ENCODE measurements around the gene OTUD1.

DNA sequence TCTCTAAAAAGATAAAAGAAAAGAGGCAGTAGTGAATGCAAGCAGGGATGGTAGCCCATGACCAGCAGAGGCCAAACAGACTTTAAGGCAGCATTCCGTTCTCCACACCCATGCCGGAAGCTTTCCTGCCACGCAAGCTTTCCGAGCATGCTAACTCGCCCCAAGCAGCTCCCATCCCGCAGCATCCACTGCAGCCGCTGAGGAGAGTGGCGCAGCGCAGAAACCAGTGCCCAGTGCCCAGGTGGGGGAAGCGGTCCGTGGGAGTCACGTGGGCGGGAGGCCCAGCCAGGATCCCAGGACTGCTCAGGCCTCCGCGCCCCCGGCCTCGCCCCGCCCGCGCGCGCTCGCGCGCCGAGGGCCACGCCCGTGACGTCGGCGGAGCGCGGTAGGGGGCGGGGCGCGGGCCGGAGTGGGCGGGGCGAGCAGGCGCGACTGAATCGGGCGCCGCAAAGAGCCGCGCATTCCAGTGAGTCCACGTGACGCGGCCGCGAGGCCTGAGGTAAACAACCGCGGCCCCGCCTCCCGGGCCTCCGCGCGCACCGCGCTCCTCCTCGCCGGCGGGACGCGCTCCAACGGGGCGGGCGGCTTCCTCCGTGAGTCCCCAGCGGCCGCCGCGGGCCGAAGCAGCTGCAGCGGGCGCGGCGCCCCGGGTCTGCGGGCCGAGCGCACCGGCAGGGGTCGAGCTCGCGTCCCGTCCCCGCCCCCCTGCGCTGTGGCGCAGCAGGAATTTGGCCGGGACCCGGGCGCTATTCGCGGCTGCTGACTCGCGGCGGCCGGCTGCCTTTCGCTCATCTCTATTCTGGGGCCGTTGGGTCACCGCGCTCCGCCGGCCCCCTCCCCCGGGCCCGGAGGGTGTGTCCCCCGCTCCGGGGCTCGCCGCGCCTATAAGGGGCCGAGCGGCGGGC, at the start of gene OTUD1:
- TF ChIP-seq CHD4 (IDR thresholded peaks at IDR 0.05; ENCODE audit: borderline replicate concordance): no peak
- TF ChIP-seq CBX2 (IDR thresholded peaks at IDR 0.05; ENCODE audit: borderline replicate concordance, low read depth): no peak
- TF ChIP-seq POLR2A (IDR thresholded peaks at IDR 0.05; ENCODE audit: low read length): peak; percentile 65
